ENCODE measurements around the gene CAV2.

DNA sequence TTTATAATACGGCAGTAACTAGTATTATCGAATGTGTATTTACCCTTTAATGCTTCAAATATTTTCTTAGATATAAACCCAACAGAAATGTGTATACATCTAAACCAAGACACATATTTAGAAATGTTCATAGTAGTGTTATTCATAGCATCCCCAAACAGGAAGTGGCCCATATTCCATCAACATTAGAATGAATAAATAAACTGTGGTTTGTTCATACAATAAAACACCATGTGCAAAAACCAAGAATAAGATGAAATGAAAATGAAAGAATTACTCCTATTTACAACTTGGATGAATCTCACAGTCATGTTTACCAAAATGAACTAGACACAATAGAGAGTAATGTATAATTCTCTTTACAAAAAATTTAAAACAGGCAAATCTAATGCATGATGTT, 9.2 kb upstream of the CAV2 start:
- no peak for TF ChIP-seq POLR2AphosphoS5 (IDR thresholded peaks at IDR 0.05; ENCODE audit: low read depth, low read length)
- TF ChIP-seq, protein P1, sequence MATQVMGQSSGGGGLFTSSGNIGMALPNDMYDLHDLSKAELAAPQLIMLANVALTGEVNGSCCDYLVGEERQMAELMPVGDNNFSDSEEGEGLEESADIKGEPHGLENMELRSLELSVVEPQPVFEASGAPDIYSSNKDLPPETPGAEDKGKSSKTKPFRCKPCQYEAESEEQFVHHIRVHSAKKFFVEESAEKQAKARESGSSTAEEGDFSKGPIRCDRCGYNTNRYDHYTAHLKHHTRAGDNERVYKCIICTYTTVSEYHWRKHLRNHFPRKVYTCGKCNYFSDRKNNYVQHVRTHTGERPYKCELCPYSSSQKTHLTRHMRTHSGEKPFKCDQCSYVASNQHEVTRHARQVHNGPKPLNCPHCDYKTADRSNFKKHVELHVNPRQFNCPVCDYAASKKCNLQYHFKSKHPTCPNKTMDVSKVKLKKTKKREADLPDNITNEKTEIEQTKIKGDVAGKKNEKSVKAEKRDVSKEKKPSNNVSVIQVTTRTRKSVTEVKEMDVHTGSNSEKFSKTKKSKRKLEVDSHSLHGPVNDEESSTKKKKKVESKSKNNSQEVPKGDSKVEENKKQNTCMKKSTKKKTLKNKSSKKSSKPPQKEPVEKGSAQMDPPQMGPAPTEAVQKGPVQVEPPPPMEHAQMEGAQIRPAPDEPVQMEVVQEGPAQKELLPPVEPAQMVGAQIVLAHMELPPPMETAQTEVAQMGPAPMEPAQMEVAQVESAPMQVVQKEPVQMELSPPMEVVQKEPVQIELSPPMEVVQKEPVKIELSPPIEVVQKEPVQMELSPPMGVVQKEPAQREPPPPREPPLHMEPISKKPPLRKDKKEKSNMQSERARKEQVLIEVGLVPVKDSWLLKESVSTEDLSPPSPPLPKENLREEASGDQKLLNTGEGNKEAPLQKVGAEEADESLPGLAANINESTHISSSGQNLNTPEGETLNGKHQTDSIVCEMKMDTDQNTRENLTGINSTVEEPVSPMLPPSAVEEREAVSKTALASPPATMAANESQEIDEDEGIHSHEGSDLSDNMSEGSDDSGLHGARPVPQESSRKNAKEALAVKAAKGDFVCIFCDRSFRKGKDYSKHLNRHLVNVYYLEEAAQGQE (IDR thresholded peaks at IDR 0.05; ENCODE audit: insufficient read depth in 1 of 2, low read depth in 2 of 2, low read length in 2 of 2), result no peak
- no peak for TF ChIP-seq SIN3A (IDR thresholded peaks at IDR 0.05; ENCODE audit: borderline replicate concordance, insufficient read depth, low read length)

Measured in PFSK-1 (cell line).